Caco-2 (cell line): ENCODE data around the gene TALDO1. TPM values are rescaled to one million over a fixed set of nuclear protein-coding genes. Genes with fewer than 3 reads are reported as not detected.
A peak's percentile ranks its signal among the peaks of the same experiment; 100 is the strongest.

Source experiments
- BruUV-seq: library from RNA; stranded (reverse); fragments of 400-500 nt; replicated peaks from 2 replicates; lab custom pipeline; 2021; lab: Mats Ljungman, UMichigan
- CTCF ChIA-PET: fragments of 300-600 bp; sonication (Branson Sonifier 250); formaldehyde crosslinking; loops from one replicate; lab custom pipeline; 2022; ENCODE audit warnings: antibody characterized with exemption; lab: Charles Lee
- POLR2A ChIA-PET: fragments of 300-600 bp; sonication (Branson Sonifier 250); formaldehyde crosslinking; loops from one replicate; lab custom pipeline; 2022; ENCODE audit warnings: antibody characterized with exemption; lab: Charles Lee
- DNase-seq, 2 experiments: peaks; one replicate each; pipeline versions ENCODE4 v3.0.0 to v3.0.0-alpha.2; 2020 to 2022
- H3K27me3 ChIP-seq: replicated peaks from 2 replicates; pipeline ENCODE4 v1.6.0; 2011; ENCODE audit warnings: low read length; ENCODE audit not compliant: control insufficient read depth, insufficient read depth
- H3K36me3 ChIP-seq: 2 replicates; pipeline ENCODE4 v1.5.1; 2011; ENCODE audit warnings: low read length; ENCODE audit not compliant: control insufficient read depth, insufficient read depth
- H3K4me1 ChIP-seq: fragments of 250-450 bp; sonication (Bioruptor Pico); 2 replicates; pipeline ENCODE4 v1.5.1; 2020; ENCODE audit warnings: mild to moderate bottlenecking
- H3K4me3 ChIP-seq: 2 replicates; pipeline ENCODE4 v1.5.1; 2011; ENCODE audit warnings: low read depth, mild to moderate bottlenecking, control low read depth, low read length
- H3K9me3 ChIP-seq: fragments of 250-450 bp; sonication (Bioruptor Pico); 2 replicates; pipeline ENCODE4 v1.5.1; 2020; ENCODE audit warnings: mild to moderate bottlenecking, moderate library complexity
- H3K27ac Mint-ChIP-seq: one replicate; pipeline ENCODE4 v1.8.0; 2022; ENCODE audit warnings: mixed read lengths; ENCODE audit not compliant: unreplicated experiment
- H3K27me3 Mint-ChIP-seq: one replicate; pipeline ENCODE4 v1.8.0; 2022; ENCODE audit warnings: mixed read lengths; ENCODE audit not compliant: insufficient read depth, unreplicated experiment
- H3K36me3 Mint-ChIP-seq: one replicate; pipeline ENCODE4 v1.8.0; 2022; ENCODE audit warnings: mild to moderate bottlenecking, mixed read lengths; ENCODE audit not compliant: insufficient read depth, unreplicated experiment
- H3K4me1 Mint-ChIP-seq: one replicate; pipeline ENCODE4 v1.8.0; 2022; ENCODE audit warnings: low read depth, mixed read lengths; ENCODE audit not compliant: unreplicated experiment
- H3K4me3 Mint-ChIP-seq: one replicate; pipeline ENCODE4 v1.8.0; 2022; ENCODE audit warnings: mild to moderate bottlenecking, moderate library complexity, mixed read lengths; ENCODE audit not compliant: unreplicated experiment
- H3K9me3 Mint-ChIP-seq: one replicate; pipeline ENCODE4 v1.8.0; 2022; ENCODE audit warnings: mixed read lengths; ENCODE audit not compliant: unreplicated experiment
- intact Hi-C: fragments of 100-400 bp; cut with micrococcal nuclease; formaldehyde crosslinking; loops from one replicate; pipeline ENCODE4 v1.10.0; 2022; ENCODE audit not compliant: unreplicated experiment
- total RNA-seq: library from RNA; stranded (reverse); gene quantifications from 2 replicates; pipeline ENCODE4 v1.2.3, GENCODE V29; 2022
- TF ChIP-seq, protein P1 (sequence below), 2 experiments: fragments of 200-600 bp in 1 of 2; IDR thresholded peaks; 1 replicate in 1 of 2; 2 replicates in 1 of 2; pipeline versions ENCODE4 v1.5.1 to v1.8.0; 2011 to 2022; ENCODE audit warnings: antibody characterized with exemption in 1 of 2, control low read depth in 1 of 2, inconsistent platforms in 1 of 2, low read depth in 1 of 2, low read length in 1 of 2, mild to moderate bottlenecking in 1 of 2, moderate library complexity in 1 of 2; ENCODE audit not compliant: insufficient read depth in 1 of 2, severe bottlenecking in 1 of 2, unreplicated experiment in 1 of 2

Gene TALDO1
- total RNA-seq, 1 experiment from 2014 or later: 293 TPM

DNA sequence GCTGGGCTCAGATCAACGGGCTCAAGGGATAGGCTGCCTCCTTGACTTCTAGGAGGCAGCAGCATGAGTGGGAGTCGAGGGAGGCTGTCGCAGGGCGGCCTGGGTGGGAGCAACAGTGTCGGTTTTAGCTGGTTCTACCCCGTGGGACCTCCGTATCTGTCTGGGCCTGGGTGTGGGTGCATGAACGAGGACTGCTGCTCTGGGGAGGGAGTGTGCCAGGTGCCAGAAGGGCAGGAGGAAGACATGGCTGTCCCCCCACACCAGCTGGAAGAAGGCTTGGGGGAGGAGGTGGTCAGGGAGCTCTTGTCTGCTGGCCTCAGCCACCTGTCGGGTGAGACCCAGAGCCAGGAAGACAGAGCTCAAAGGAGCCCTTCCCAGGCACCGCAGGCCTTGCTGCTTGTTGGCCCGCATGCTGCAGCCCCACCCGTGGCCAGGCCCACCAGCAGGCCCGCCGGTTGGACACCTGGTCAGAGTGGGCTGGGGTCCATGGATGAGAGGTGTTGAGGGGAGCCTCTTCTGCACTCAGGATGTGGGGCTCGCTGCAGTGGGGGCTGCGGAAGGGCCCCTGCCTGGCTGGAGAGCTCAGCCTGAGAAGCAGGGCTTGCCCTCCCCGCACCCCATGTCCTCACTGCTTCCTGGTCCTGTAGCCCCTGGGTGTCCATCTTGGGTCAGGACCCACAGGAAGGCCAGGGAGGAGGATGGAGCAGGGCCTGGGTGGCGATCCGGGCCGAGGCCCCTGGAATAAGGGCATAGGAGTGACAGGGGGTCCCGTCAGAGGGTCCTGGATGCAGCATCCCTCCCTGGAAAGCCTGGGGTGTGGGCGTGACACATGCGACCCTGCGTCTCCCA lies 39.2 kb downstream of the TALDO1 start:
- no peaks in the 10 kb centered on the region for H3K9me3 ChIP-seq
- no peak overlapping the region for H3K4me3 ChIP-seq
- ChIA-PET CTCF (interaction anchor here (0.6 to 2.0 kb wide), 3 partner anchors 9 to 253 kb away, joined by 3 to 6 read pairs (median 3); no protein-coding TSS in a partner anchor), POLR2A (interaction anchor here (0.5 kb wide), 2 partner anchors 20 to 33 kb away, joined by 4 to 5 read pairs; no protein-coding TSS in a partner anchor)
- Mint-ChIP-seq H3K27me3 (no peaks in the 10 kb centered on the region), H3K27ac (peak overlapping the region; percentile 25), H3K36me3 (peaks cover 24% of the 10 kb centered on the region), H3K4me3 (no peak overlapping the region), H3K4me1 (no peaks in the 10 kb centered on the region), H3K9me3 (no peaks in the 10 kb centered on the region)
- no peaks in the 10 kb centered on the region for H3K4me1 ChIP-seq
- H3K27me3 ChIP-seq: no peaks in the 10 kb centered on the region
- TF ChIP-seq, protein P1, sequence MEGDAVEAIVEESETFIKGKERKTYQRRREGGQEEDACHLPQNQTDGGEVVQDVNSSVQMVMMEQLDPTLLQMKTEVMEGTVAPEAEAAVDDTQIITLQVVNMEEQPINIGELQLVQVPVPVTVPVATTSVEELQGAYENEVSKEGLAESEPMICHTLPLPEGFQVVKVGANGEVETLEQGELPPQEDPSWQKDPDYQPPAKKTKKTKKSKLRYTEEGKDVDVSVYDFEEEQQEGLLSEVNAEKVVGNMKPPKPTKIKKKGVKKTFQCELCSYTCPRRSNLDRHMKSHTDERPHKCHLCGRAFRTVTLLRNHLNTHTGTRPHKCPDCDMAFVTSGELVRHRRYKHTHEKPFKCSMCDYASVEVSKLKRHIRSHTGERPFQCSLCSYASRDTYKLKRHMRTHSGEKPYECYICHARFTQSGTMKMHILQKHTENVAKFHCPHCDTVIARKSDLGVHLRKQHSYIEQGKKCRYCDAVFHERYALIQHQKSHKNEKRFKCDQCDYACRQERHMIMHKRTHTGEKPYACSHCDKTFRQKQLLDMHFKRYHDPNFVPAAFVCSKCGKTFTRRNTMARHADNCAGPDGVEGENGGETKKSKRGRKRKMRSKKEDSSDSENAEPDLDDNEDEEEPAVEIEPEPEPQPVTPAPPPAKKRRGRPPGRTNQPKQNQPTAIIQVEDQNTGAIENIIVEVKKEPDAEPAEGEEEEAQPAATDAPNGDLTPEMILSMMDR (IDR thresholded peaks at IDR 0.05; ENCODE audit: insufficient read depth in 1 of 2, low read depth in 1 of 2, low read length in 1 of 2, severe bottlenecking in 1 of 2, unreplicated experiment in 1 of 2): no peak
- no TSS peak for BruUV-seq
- no peaks in the 10 kb centered on the region for H3K36me3 ChIP-seq
- intact Hi-C loops: no loop called here
- DNase-seq: no peak

DNA sequence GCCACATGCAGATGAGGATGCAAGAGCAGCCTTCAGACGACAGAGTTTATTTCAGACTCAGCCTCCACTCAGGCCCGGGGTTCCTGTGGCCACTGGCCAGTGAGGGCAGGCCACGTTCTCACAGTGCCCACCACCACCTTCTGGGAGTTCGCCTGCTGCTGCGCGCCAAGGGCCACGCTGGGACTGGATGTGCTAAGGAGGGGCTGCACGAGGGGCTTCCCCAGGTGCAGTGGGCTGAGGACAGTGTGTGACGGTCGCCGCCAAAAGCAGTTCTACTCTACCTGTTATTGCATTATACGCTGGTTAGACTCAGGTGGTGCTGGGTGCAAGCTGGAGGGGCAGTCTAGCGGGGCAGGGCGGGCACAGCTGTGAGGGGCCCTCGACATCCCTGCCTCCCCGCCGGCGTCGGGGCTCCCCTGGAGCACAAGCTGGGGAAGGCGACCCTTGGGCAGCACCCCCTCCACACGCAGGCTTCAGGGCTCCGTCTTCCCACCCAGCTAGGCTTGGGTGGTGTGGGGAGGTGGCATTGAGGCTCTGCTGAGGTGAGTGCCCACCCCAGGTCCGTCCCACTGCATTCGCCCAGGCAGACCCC lies 39.9 kb downstream of the TALDO1 start:
- H3K27me3 ChIP-seq: no peaks in the 10 kb centered on the region
- intact Hi-C loops: no loop called here
- no peak overlapping the region for H3K4me3 ChIP-seq
- no peak for DNase-seq
- TF ChIP-seq, protein P1 (IDR thresholded peaks at IDR 0.05; ENCODE audit: insufficient read depth in 1 of 2, low read depth in 1 of 2, low read length in 1 of 2, severe bottlenecking in 1 of 2, unreplicated experiment in 1 of 2): no peak
- H3K9me3 ChIP-seq: no peaks in the 10 kb centered on the region
- Mint-ChIP-seq H3K4me1 (no peaks in the 10 kb centered on the region), H3K27ac (peak overlapping the region; percentile 25), H3K4me3 (no peak overlapping the region), H3K36me3 (peaks cover 24% of the 10 kb centered on the region), H3K27me3 (no peaks in the 10 kb centered on the region), H3K9me3 (no peaks in the 10 kb centered on the region)
- ChIA-PET POLR2A (no interaction called here), CTCF (interaction anchor here (0.6 to 2.0 kb wide), 2 partner anchors 10 to 254 kb away, joined by 3 to 6 read pairs; no protein-coding TSS in a partner anchor)
- no TSS peak for BruUV-seq
- no peaks in the 10 kb centered on the region for H3K4me1 ChIP-seq
- H3K36me3 ChIP-seq: no peaks in the 10 kb centered on the region

- ChIA-PET POLR2A (no interaction called here), CTCF (no interaction called here)
- no TSS peak for BruUV-seq
- TF ChIP-seq, protein P1 (IDR thresholded peaks at IDR 0.05; ENCODE audit: insufficient read depth in 1 of 2, low read depth in 1 of 2, low read length in 1 of 2, severe bottlenecking in 1 of 2, unreplicated experiment in 1 of 2): no peak
- H3K4me3 ChIP-seq: no peak overlapping the region
- Mint-ChIP-seq H3K27ac (no peak overlapping the region), H3K4me1 (no peaks in the 10 kb centered on the region), H3K36me3 (peaks cover 27% of the 10 kb centered on the region), H3K4me3 (no peak overlapping the region), H3K27me3 (no peaks in the 10 kb centered on the region), H3K9me3 (no peaks in the 10 kb centered on the region)
- DNase-seq: no peak
- H3K36me3 ChIP-seq: no peaks in the 10 kb centered on the region
- H3K4me1 ChIP-seq: no peaks in the 10 kb centered on the region
- intact Hi-C loops: no loop called here
- no peaks in the 10 kb centered on the region for H3K27me3 ChIP-seq
- no peaks in the 10 kb centered on the region for H3K9me3 ChIP-seq
These were observed 40.9 kb downstream of the TALDO1 start for GRCh38 chr11:788009-788640.
